GM18502 (cell line): Measurements from ENCODE around the gene MAP4K5.
"Not testable (repeated sequence)": the region's sequence is repeated elsewhere in the genome, so short reads cannot be mapped to it uniquely, and the experiment has no call there.

Experiments
- ATAC-seq: cut with Tn5 transposase; IDR thresholded peaks from one replicate; pipeline ENCODE4 v1.9.1; 2021; ENCODE audit warnings: mild to moderate bottlenecking; ENCODE audit not compliant: unreplicated experiment, poor library complexity

The MAP4K5 gene

DNA sequence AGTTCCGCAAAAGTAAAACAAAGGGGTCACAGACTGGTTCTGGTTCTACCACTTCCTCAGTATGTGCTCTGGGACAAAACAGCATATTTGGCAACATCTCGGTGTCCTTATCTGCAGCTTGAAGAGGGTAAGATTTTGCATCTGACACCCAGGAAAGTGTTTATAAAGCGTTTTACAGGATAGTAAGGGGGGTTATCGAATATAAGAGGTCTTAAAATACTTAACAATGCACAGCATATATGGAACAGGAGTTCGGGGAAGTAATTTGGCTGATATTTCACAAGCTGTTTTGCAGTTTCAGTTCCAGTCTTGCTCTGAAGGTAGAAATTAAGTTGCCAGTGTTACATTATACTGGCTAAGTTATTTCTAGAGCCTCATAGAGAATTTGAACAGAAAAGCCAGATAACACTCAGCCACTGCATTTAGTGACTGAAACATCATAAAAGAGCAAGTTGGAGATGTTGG is 904 bp upstream of the MAP4K5 start:
- ATAC-seq: peak; percentile 23

DNA sequence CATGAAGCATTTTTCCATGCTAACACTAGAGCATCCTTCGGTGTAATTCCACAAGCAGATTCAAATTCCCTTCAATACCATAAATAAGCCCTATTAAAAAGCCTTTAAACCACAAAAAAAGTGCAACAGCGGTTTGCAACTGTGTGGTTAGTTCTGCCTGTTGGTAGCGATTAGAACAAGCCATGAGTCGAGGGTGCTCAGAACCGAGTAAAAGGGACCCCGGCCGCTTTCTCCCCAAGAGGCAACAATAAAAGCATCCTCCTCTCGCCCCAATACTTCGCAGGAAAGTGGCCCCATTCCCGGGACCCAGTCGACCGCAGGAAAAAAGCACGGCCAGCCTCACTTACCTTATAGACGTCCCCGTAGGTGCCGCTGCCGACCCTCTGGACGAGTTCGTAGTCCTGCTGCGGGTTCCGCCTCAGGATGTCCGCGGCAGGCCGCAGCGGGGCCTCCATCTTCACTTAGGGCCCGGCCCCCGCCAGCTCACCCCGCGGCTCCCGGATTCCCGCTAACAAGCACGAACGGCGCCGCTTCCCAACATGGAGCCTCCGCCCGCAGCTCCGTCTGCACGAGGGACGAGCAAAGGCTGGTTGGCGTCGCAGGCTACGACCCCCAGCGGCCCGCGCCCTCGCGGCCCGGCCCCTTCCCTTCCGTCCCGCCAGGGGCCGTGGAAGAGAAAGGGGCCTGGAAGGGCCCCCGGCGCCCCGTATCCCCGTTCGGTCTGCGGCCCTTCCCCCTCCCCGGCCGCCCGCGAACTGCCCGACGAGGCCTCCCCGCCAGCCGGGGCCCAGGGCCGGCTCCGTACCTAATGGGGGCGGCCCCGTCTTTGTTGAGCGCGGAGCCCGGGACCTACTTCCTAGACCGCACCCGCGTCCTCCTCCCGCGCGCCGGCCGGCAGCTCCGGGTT is 521 bp downstream of the MAP4K5 start:
- ATAC-seq: peak; percentile 51

DNA sequence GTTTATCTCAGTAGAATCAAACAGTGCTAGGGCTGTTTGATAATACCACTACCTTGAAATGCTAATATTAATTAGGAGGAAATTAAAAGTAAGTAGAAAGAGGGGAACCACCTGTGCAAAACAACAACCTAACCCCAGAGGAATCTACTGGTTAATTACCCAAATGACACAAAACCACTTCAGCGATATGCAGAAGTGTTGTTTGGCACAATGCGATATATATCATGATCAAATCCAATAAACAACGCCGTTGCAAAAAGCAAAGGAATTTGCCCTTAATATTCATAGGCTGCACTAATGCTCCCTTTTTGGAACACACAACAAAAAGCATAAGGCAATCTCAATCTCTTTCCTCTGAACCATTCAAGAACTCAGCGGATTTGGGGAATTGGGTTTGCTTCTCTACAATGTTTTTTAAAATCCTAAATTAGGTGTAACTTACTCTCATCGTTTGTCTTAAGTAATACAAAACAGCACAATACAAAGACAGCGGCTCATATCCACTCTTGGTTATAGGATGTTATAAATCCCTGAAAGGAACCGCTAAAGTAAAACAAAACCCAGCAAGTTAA is 1.5 kb downstream of the MAP4K5 start:
- ATAC-seq: no peak

DNA sequence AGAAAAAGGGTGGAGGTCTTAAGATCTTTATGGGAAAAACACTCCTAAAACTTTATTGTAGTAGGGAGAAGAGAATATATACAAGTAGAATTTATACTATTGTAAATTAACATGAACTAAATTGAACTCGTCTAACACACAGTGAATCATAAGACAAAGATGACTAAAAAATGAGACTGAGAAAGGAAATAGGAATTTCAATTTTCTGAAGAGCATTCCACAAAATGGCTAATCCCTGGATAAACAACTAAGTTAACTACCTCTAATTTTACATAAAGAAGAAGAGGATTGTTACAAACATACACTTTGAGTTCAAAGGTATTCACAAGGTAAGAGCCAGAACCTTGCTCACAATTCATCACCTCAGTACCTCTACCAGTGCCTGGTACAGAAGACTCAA is 2.0 kb downstream of the MAP4K5 start:
- ATAC-seq: no peak

- ATAC-seq: no peak
Measured at GRCh38 chr14:50529288-50530179, 2.8 kb downstream of the MAP4K5 start.

GRCh38 chr14:50528000-50528399 is 4.4 kb downstream of the MAP4K5 start:
- no peak for ATAC-seq

DNA sequence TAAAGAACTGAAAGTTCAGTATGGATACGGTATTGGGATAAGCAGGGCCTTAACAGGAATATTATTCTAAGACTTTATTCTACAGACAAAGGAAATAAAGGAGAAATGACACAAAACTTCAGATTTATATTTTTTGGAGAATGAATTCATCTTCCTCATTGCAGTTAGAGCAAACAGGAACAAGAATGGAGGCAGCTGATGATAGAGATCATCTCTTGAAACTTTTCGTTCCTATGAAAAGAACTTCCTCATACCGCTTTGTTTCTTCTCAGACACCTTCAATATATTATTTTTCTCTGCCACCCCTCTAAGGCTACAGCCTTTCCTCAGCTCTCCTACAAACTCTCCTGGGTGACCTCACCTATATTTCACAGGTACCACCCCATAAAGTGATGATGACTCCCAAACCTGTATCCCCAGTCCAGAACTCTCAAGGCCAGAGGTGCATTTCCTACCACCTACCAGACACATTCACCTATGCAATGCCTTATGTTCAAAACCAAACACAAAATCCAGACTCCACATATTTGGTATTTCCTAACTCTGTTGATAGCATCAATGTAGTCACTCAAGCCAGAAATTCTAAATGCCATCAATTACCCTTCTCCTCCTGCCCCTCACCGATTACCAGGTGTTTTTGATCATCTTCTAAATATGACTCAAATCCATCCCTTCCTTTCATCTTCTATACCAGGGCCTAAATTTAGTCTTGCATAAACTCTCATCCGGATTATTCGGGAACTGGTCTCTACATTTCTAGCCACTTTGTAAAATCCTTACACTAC is 7.4 kb downstream of the MAP4K5 start:
- no peak for ATAC-seq

GRCh38 chr14:50524060-50524459 is 8.3 kb downstream of the MAP4K5 start:
- no peak for ATAC-seq

GRCh38 chr14:50523271-50524041 is 8.9 kb downstream of the MAP4K5 start:
- no peak for ATAC-seq

GRCh38 chr14:50521912-50522341 is 10.4 kb downstream of the MAP4K5 start:
- ATAC-seq: peak; percentile 68

DNA sequence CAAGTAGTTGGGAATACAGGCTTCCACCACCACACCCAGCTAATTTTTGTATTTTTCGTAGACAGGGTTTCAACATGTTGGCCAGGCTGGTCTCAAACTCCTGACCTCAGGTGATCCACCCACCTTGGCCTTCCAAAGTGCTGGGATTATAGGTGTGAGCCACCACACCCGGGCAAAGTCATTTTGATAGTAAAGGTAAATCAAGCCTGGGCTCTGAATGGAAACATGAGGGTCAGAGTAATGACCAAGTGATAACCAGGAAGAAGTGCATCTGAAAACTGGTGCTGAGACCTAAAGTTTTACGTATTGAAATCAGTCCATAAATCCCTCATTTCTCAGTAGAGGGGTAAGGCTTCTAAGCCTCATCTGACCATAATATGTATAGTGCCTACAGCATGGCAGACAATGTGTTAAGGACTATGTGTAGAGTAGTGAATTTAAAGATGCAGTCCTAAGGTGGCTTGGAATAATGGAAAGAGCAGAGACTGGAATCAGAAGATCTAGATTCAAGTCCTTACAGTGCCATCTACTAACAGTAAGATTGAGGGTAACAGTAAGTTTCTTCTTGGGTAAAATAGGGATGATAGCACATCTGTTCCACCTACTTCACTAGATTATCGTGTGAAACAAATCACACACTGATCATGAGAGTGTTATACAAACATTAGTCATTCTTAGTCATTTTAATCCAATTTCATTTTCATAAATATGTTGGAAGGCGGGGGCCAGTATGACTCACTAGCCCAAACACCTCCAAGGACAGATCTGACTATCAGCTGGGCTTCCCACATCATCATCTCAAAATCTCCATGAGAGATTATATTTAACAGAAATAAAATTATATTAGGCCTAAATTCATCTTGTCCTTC is 11.2 kb downstream of the MAP4K5 start:
- peak; percentile 83 for ATAC-seq

DNA sequence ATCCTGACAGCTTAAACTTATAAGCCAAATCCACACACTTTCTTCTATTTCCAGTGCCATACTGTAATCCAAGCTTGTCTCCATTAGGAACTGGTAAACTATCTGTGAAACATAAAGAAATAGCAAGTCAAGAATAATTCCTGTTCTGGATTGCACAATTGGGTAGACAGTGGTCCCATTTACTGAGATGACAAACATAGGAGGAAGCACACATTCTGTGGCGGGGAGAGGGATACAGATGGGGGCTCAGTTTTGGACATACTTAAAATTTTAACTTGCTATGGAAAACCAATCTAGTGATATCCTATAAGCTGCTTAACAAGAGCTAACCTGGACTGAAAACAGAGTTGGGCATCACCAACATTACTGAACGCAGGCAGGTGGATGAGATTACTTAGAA is 16.3 kb downstream of the MAP4K5 start:
- no peak for ATAC-seq

DNA sequence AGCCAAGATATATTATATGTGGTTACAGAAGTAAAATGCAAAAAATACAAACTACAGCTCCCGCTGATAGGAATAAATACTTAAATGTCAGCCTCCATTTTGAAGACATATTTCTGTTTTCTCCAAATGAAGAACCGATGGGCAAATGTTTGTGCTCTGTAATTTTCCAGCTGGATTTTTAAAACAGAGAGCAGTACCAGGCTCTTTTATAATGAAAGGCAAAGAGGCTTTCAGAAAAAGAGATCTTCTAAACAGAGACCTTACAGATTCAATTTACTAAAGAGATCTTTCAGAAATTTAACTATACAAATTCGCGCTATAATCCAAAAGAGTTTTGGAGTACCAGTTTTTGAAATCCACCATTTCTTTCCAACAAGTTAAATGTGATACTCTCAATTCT is 19.9 kb downstream of the MAP4K5 start:
- ATAC-seq: no peak

- ATAC-seq: no peak
Measured at GRCh38 chr14:50510157-50510556, 22.2 kb downstream of the MAP4K5 start.

GRCh38 chr14:50507078-50507477 is 25.3 kb downstream of the MAP4K5 start:
- not testable (repeated sequence) for ATAC-seq

DNA sequence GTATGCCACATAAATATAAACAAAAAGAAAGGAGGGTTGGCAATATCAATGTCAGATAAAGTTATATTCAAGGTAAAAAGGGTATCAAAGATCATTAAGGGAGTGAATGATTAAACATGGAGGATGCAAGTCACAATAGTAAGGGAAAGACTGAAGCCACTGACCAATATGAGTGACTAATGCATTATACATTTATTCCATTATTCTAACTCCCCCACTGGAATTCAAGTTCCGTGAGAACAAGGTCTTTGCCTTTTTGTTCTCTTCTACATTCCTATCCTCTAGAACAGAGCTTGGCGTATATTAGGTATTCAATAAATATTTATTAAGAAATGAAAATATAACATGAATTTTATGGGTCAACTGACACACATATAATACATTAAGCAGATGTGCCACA is 30.7 kb downstream of the MAP4K5 start:
- no peak for ATAC-seq

DNA sequence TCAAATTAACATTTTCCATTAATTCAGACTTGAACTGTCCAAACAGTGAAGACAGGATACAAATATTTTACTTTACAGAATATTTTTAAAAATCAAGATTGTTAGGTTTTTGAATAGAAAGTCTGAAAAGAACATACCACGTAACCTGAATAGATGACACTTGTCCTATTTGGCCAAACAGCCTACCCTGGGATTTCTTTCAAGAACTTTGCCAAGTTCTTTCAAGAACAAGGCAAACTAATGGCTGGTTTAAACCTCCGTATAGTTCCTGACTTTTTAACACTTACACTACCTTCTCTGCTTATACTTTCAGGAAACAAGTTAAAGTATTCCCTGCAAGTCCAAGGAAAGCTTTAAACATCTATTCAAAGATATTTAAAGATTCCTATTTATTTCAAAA is 35.0 kb downstream of the MAP4K5 start:
- ATAC-seq: no peak

- ATAC-seq: no peak
Measured at GRCh38 chr14:50489851-50490250, 42.5 kb downstream of the MAP4K5 start.
